Progenitor cell of endocrine pancreas (in vitro differentiated cells): ENCODE data around the gene CDH4. TPM values are rescaled to one million over a fixed set of nuclear protein-coding genes. Genes with fewer than 3 reads are reported as not detected.

Experiments
- DNase-seq: peaks from one replicate; pipeline ENCODE4 v3.0.0; 2021; ENCODE audit warnings: low spot score; ENCODE audit not compliant: unreplicated experiment
- H3K27ac Mint-ChIP-seq: 2 replicates; pipeline ENCODE4 v1.8.0; 2021; ENCODE audit warnings: mild to moderate bottlenecking, moderate library complexity, mixed read lengths
- H3K27me3 Mint-ChIP-seq: 2 replicates; pipeline ENCODE4 v1.8.0; 2021; ENCODE audit warnings: mixed read lengths
- H3K36me3 Mint-ChIP-seq: 2 replicates; pipeline ENCODE4 v1.8.0; 2022; ENCODE audit warnings: mixed read lengths; ENCODE audit not compliant: insufficient read depth
- H3K4me1 Mint-ChIP-seq: 2 replicates; pipeline ENCODE4 v1.8.0; 2021; ENCODE audit warnings: low read depth, mixed read lengths
- H3K4me3 Mint-ChIP-seq: 2 replicates; pipeline ENCODE4 v1.8.0; 2021; ENCODE audit warnings: low read depth, mild to moderate bottlenecking, moderate library complexity, mixed read lengths
- H3K9me3 Mint-ChIP-seq: 2 replicates; pipeline ENCODE4 v1.8.0; 2021; ENCODE audit warnings: low read depth, mixed read lengths
- CTCF ChIP-seq: fragments of 200-600 bp; sonication (generic); IDR thresholded peaks from one replicate; pipeline ENCODE4 v1.5.0; 2021; ENCODE audit warnings: antibody characterized with exemption, mild to moderate bottlenecking; ENCODE audit not compliant: unreplicated experiment
- total RNA-seq: library from RNA; stranded (reverse); gene quantifications from 2 replicates; pipeline ENCODE4 v1.2.1, GENCODE V29; 2021

The CDH4 gene
- total RNA-seq, 1 donor from 2014 or later, result 0.43 TPM

- H3K27ac Mint-ChIP-seq, result no peak overlapping the region
- H3K4me1 Mint-ChIP-seq, result peaks cover 6% of the 10 kb centered on the region
- H3K27me3 Mint-ChIP-seq, result no peaks in the 10 kb centered on the region
- no peaks in the 10 kb centered on the region for H3K36me3 Mint-ChIP-seq
- DNase-seq, result no peak
- peaks cover 3% of the 10 kb centered on the region for H3K9me3 Mint-ChIP-seq
- H3K4me3 Mint-ChIP-seq, result no peak overlapping the region
- no peak for TF ChIP-seq CTCF
Measured at GRCh38 chr20:61905781-61906523, 653.9 kb downstream of the CDH4 start.

DNA sequence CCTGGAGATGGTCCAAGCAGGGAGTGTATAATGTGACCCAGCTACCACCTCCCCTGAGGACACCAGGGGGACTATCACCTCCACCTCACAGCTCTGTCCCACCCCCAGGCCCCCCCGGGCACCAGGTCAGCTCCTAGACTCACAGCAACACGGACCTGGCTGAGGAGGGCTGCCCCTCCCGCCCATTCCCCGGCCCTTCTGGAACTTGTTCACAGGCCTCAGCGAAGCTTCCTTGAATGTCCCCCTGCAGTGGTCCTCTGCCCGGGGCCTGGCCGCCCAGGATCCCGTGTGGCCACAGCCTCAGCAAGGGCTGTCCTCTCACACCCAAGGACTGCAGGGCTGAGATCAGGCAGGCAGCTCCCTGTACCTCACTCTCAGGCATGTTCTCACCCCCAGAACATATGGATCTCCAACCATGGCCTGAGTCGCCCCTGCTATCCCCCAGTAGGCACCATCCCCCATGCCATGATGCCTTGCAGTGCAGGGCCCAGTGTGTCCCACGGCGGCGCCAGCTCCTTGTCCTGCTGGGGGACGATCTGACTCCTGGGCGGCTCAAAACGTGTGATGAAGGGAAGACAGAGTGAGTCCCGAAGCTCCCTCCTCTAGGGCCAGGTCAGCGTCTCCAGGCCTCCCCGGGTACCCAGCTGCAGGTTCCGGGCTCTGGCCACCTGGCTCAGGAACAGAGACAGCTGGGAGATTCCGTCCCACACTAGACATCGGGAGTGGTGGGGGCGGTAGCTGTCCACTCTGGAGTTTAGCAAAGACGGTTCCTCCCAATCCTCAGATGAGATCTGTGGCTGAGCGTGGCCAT lies 655.2 kb downstream of the CDH4 start:
- no peak for TF ChIP-seq CTCF

GRCh38 chr20:61908057-61909026 lies 656.3 kb downstream of the CDH4 start:
- no peak overlapping the region for H3K4me3 Mint-ChIP-seq
- H3K27me3 Mint-ChIP-seq, result no peaks in the 10 kb centered on the region

More for the DNA sequence above, 655.2 kb downstream of the CDH4 start:
- no peak for DNase-seq
- H3K36me3 Mint-ChIP-seq, result no peaks in the 10 kb centered on the region
- H3K4me3 Mint-ChIP-seq, result no peak overlapping the region
- H3K4me1 Mint-ChIP-seq, result peaks cover 1% of the 10 kb centered on the region
- H3K27me3 Mint-ChIP-seq, result no peaks in the 10 kb centered on the region
- H3K9me3 Mint-ChIP-seq, result peaks cover 6% of the 10 kb centered on the region
- no peak overlapping the region for H3K27ac Mint-ChIP-seq

DNA sequence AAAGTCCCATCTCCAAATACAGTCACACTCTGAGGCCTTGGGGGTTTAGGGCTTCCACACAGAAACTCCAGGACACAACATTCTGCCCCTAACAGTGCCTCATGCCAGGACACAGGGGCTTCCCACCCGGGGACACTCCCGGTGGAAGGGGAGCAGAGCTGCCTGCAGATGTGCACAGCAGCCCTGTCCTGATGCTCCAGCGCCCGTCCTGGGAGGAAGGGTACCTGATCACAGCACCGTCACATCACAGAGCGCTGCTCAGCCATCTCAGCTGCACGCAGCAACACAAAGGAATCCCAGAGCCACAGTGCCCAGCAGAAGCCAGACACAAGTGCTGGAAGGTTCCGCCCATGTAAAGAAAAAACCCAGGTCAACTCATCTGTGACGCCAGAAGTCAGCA lies 657.0 kb downstream of the CDH4 start:
- no peak overlapping the region for H3K4me3 Mint-ChIP-seq
- H3K4me1 Mint-ChIP-seq, result no peaks in the 10 kb centered on the region
- DNase-seq, result no peak
- no peak overlapping the region for H3K27ac Mint-ChIP-seq
- H3K27me3 Mint-ChIP-seq, result no peaks in the 10 kb centered on the region
- H3K36me3 Mint-ChIP-seq, result no peaks in the 10 kb centered on the region
- H3K9me3 Mint-ChIP-seq, result peaks cover 6% of the 10 kb centered on the region
- TF ChIP-seq CTCF, result no peak

More at GRCh38 chr20:61908057-61909026, 656.3 kb downstream of the CDH4 start:
- TF ChIP-seq CTCF, result no peak
- no peak for DNase-seq
- H3K27ac Mint-ChIP-seq, result no peak overlapping the region
- no peaks in the 10 kb centered on the region for H3K36me3 Mint-ChIP-seq
- H3K9me3 Mint-ChIP-seq, result peaks cover 6% of the 10 kb centered on the region
- H3K4me1 Mint-ChIP-seq, result no peaks in the 10 kb centered on the region

GRCh38 chr20:61909821-61910220 lies 657.8 kb downstream of the CDH4 start:
- Mint-ChIP-seq H3K4me1 (no peaks in the 10 kb centered on the region), H3K27ac (no peak overlapping the region), H3K27me3 (no peaks in the 10 kb centered on the region), H3K4me3 (no peak overlapping the region), H3K36me3 (no peaks in the 10 kb centered on the region), H3K9me3 (peaks cover 6% of the 10 kb centered on the region)
- DNase-seq, result no peak
- no peak for TF ChIP-seq CTCF
